HuH-7 (cell line): ENCODE results near the gene FAR2.
A peak's percentile ranks its signal among the peaks of the same experiment; 100 is the strongest.
"Not testable (repeated sequence)": the region's sequence is repeated elsewhere in the genome, so short reads cannot be mapped to it uniquely, and the experiment has no call there.

Source experiments
- DNase-seq: peaks from one replicate; pipeline ENCODE4 v3.0.0; 2011; ENCODE audit warnings: low spot score

The FAR2 gene

DNA sequence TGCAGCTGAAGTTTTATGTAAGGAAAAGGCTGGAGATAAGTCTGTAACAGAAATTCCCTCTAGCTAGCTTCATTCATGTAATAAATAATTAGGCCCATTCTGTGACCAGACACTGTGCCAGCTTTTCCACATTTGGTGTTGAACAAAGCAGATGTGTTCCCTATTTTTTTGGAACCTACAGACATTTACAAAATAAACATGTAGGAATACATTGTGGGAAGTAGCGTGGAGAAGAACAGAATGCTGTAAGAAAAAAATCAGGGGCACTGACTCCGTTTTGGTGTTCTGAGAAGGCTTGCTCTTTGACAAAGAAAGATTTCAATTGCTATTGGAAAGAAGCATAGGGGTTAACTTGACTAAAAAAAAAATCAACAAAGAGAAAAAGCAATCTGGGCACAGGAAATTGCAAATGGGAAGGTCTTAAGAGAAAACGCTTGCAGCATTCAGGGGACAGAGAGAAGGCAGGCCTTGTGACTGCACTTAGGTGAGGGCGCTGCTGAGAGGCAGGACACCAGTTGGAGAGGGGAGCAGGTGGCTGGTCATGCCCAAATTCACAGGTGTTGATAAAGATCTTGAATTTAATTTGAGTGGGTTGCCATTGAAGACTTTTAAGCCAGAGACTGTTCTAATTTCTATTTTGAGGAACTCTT is 4.0 kb downstream of the FAR2 start:
- DNase-seq: no peak

DNA sequence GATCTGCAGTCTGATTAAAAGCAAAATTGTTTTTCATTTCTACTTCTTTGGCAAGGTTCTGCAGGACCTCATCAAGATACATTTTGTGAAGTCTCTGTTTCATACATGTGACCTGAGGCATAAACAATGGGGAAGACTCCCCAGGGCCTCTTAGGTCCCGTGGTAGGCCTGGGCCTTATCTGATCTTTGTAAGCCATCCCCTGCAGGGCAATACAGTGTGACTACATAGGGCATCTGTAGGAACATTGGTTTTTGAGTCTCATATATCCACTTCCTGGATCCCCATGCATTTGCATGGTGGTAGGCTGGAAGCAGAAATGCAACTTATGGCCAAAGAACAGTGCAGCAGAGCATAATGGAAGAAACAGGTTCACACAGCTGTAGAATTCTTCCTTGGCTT is 6.0 kb downstream of the FAR2 start:
- DNase-seq: no peak

DNA sequence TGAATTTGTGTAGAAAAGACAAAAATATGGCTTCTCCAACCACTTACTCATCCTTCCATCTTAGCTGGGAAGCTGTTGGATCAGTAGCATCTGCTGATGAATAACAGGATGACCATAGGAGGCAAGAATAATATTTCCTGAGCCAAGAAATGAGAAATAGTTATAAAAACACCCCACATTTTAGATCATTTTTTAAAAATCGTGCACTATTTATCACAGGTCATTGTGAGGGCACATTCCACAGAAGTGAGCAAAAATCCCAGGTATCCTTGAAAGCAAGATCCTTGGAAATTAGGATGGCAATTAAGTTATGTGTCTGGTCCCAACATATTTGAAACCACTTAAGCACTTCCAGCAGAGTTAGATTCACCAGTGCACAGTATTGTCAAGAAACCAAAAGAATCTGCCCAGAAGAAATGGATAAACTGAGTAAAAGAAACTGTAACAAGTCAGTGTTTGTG is 8.4 kb downstream of the FAR2 start:
- DNase-seq: no peak

DNA sequence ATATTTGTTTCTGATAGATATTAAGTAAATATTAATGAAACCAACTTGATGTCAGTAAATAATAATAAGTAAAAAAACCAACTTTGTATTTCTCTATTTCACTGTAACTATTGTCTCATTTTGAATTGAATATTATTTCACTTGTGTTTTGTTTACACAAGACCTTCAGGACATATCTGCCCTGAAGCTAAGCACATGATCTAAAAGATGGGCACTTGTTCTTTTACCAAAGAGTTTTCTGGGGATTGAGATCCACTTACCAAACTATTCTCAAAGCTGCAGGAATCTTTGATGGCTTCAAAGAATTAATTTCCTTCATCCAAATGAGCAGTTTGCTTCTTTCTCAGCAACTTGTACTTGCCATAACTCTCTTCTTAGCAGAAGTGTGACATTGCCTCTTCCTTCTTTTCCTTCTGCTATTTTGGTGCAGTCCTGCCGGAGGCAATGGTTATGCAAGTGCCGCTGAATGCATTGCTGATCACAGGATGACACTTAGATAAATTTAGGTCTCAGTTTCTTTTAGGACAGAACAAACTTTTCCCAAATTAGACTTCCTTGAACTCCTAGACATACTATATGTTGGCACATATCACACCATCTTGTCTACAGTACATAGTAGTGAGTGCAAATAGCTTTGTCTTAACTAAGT is 9.2 kb downstream of the FAR2 start:
- DNase-seq: no peak

DNA sequence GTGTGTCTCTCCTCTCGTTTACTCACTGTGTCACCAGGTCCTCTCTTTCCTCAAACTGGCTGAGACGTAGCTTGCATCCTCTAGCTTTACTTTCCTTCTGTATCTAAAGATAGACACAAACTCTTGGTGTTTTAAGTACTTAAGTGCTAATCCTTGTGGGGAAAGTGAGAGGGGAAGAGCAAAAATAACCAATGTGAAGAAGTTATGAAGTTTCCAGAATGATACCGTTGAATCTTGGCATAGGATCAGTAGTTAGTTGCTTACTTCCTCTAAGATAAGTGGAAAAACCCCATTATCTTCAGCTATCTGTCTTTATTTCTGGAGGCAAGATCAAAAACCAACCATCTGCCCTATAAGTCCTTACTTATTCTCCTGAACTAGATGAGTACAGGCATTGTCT is 10.6 kb downstream of the FAR2 start:
- no peak for DNase-seq

DNA sequence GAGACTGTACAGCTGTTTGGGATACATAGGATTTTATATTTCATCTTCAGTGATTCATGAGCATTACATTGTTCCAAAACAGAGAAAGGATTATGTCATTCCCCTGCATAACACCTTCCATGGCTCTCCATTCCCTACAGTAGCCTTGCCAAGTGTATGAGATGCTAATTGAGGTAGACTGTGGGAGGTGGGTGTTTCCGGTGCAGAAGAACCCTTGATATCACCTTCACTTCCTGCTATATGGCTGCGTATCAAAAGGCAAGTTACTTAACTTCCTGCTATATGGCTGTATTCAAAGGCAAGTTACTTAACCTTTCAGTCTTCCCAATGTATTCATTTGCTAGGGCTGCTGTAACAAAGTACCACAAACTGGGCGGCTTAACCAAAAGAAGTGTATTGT is 11.2 kb downstream of the FAR2 start:
- DNase-seq: no peak

DNA sequence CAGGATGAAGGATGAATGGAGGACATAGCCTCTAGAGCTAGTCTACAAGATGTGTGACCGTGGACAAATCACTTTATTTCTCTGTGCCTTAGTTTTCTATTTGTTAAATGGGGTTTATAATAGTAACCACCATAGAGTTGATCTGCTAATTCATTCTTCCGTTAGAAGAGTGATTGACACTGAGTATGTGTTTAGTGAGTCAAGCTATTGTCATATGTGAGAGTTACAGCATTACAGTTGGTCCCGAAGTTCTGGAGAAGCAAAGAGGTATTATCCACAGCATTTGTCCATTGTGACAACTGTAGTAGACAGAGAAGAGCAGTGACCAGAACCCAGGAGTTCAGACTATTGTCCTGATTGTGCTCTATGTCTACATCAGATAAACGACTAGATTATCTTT is 14.1 kb downstream of the FAR2 start:
- no peak for DNase-seq

DNA sequence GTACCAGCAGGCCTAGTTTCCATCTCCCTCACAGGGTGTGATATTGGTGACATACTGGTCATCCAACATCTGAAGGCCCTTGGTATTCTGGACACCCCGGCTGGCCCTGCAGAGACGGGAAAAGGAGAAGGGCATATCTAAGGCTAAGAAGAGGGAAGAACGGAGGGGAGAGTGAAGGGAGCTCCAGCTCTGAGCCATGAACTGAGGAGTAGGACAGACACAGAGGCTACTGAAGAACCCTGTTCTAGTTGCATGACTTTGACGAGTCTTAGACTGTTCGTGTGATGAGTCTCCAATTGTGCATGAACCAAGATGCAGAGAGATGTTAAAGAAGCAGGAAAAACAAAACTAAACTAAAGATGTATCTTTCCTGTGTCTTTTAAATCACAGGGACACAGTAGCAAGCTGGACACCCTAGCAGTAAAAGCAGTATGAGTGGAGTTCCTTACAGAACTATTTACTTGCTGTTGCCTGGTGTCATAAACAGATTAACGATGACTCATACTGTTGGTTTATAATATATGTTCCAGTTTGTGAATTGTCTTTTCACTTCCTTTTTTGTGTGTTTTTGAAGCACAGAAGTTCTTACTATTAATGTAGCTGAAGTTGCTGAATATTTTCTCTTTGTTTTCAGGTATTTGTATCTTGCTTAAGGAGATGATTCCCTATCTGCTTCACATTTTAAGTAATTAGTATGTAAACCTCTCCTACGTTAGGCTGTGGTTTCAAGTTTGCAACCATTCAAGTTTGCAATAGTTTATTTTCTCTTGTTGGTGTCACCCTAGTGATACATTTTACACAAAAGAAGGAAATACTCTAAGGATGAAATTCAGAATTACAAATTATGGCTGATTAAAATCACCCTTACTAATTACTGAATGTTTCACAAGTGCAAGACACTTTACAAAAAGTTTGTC is 15.7 kb downstream of the FAR2 start:
- DNase-seq: peak; percentile 64

DNA sequence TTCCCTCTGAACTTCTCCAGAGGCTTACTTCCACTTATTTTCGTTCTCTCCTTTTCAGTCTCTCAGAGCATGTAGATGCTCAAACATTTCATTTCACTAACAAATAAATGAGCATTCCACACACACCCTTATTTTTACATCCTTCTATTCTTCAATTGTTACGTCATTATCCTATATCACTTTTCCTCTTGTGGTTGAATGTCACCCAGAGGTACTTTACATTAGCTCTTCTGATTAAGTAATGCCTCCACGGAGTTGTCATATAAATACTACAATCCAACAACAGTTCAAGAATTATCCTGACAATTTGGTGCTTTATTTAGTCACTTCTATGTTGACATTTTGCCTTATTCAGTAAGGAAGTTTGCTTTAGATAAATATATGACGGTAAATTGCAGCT is 18.4 kb downstream of the FAR2 start:
- no peak for DNase-seq

DNA sequence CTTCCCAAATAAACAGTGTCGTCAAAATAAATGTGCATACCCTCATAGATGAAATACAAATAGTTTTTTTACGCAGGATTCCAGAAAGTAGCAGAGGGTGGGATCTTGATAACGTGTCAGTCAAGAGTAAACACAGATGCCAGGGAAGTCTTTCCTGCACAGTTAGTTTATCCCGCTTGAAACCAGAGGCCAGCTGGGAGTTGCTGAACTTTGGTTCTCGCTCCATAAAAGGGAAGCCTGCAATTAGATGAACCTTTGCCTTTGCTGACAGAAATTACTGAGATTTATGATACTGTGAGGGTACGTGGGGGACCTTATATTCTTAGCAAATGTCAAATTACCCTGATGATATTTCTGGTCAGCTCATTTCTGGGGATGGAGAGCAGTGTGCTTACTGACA is 18.9 kb downstream of the FAR2 start:
- no peak for DNase-seq

DNA sequence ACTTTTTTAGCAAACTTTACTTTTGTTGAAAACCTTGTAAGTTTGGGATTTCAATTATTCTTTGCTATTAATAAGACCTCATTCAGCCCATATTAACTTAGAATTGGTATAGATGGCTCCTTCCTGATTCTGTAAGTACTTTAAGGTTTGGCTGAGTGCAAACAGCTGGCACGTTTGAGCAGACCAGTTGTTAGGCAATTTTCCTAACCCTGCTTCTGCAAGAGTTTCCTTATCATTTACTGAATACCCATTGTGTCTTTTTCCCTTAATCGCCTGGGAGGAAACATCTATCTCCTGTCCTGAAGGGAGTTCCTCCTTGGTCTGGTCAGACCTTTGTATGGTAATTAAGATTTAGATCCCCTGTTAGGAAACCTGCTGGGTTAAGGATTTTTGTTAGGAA is 20.9 kb downstream of the FAR2 start:
- not testable (repeated sequence) for DNase-seq

DNA sequence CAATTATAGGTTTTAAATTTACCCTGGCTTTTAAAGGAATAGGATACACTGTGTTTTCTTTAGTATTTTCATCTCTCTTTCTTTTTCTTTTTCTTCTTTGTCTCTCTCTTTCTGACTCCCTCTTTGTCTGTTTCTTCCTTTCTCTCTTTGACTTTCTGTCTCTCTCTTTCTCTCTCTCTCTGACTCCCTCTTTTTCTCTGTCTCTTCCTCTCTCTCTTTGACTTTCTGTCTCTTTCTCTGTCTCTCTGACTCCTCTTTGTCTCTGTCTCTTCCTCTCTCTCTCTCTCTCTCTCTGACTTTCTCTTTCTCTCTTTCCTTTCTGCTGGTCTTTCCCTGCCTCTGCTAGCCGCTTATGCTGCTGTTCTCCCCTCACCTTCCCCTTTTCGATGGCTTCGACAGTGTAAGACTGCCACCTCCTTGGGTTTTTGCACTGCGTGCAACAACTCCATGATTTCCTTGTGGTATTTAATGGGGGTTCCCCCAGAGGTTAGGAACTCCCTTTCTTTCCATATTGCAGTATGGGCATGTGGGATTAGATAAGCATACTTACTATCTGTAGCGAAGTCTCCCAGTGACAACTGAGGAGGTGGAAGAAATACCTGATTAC is 21.5 kb downstream of the FAR2 start:
- not testable (repeated sequence) for DNase-seq

DNA sequence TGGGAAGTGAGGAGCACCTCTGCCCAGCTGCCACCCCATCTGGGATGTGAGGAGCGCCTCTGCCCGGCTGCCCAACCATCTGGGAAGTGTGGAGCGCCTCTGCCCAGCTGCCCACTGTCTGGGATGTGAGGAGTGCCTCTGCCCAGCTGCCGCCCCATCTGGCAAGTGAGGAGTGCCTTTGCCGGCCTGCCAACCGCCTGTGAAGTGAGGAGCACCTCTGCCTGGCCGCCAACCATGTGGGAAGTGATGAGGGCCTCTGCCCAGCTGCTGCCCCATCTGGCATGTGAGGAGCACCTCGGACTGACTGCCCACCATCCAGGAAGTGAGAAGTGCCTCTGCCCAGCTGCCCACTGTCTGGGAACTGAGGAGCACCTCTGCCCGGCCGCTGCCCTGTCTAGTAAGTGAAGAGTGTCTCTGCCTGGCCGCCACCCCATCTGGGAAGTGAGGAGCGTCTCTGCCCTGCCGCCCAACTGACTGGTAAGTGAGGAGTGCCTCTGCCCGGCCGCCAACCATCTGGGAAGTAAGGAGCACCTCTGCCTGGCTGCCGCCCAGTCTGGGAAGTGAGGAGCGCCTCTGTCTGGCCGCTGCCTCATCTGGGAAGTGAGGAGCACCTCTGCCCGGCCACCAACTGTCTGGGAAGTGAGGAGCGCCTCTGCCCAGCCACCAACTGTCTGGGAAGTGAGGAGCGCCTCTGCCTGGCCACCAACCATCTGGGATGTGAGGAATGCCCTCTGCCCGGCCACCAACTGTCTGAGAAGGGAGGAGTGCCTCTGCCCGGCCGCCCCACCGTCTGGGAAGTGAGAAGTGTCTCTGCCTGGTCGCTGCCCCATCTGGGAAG is 22.6 kb downstream of the FAR2 start:
- no peak for DNase-seq

DNA sequence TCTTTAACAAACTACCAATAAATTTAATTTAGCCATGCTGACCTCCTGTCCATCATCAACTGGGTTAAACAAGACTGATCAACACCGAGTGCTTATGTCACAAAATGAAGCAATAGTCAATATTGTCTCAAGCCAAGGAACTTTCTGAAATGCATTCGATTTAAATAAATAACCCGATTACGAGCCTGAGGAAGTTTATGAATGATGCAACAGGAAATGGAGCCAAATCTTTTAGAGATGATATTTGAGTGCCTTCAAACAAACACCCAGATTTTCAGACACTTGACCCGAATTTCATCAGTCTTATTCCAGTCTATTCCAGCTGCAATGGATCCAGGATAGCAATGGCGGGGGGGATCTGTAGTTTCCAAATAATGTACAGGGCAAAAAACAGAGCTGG is 27.9 kb downstream of the FAR2 start:
- DNase-seq: no peak

DNA sequence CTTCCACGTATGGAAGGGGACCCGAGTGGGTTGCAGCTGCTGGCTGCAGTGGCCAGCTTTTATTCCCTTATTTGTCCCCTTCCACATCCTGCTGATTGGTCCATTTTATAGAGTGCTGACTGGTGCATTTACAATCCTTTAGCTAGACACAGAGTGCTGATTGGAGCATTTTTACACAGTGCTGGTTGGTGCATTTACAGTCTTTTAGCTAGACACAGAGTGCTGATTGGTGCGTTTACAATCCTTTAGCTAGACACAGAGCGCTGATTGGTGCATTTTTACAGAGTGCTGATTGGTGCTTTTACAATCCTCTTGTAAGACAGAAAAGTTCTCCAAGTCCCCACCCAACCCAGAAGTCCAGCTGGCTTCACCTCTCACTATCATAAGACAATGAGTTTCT is 33.2 kb downstream of the FAR2 start:
- DNase-seq: not testable (repeated sequence)

DNA sequence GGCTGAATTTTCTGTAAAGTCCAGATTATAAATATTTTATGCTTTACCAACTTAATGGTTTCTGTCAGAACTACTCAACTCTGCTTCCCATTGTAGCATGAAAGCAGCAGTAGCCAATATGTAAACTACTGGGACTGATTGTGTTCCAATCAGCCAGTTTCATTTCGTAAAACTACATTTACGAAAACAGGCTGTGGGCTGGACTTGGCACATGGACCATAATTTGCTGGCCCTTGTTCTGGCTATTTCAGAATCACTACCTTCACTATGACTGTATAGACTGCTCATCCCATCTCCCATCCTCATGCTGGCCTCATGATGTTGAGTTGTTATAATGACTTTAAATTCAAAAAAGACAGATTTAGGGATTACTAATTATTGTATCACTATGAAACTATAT is 38.7 kb downstream of the FAR2 start:
- no peak for DNase-seq

DNA sequence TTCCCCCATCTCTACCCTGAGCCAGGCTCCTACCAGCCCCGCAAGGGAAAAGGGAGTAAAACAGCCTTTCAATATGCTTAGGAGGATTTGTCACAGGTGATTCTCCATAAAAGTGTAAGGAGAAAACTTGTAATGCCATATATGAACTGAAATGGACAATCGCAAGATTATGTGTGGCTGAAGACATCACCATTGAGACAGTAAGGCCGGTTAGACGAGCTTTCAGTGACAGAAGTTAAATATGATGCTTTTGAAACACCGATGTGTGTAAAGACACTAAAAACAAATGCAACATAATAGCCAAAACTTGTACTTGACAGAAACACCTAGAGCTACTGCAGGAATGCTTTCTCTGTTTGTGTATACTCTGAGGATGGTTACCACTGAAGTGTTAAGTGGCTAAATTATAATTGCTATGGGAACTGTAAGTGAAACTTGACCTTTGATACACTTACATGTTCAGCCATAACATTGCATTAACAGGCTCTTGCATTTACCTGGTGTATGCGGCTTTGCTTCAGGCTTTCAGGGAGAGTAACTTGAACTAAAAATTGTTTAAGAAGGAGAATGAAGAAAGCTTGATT is 42.3 kb downstream of the FAR2 start:
- DNase-seq: no peak

DNA sequence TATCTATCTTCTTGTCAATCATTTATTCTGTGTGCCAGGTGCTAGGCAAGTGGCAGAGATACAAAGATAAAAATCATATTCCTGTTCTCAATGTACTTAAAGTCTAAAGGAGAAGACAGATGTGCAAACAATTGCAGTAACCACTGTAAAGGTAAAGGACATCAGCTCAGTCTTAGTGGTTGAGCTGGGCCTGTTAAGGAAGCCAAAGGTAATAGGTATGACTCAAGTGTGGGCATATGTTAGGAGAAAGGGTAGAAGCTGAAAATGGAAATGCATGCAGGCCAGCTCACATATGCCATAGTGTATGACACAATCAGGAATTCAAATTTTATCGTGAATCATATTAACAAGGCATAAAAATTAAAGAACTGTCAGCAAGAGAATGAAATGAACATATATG is 49.8 kb downstream of the FAR2 start:
- DNase-seq: no peak

DNA sequence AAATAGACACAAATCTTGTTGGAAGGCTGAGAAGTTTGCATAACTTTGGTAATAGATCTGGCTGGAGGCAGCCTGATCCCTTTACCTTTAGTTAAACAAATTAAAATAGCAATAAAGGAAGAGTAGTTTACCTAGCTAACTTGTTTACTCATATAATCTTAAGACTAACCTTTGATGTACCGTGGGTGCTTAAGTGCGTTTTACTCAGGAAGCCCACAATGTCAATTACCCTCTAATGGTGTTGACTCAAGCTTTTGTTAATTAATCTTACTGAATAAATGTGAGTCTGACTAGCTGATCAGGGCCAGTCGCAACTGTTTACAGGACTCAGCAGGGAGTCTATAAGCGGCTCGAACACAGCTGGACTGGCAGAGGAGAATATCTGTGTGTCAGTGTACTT is 51.5 kb downstream of the FAR2 start:
- DNase-seq: no peak

DNA sequence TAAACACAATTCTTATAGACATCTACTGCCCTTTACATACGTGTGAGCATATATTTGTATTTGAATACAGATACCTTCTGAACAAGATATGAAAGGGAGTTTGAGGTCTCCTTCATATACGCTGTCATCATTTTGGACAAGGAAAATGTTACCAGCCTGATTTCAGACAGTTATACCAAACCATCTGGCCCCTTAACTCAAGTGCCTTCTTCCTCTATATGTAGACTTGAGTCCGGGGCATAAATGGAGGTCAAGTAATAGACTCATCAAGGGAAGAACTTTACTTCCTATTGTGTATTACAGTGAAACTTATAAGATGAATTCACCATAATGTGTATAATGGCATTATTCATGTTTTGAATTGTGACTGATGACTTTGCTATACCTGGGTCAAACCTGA is 52.2 kb downstream of the FAR2 start:
- DNase-seq: no peak

DNA sequence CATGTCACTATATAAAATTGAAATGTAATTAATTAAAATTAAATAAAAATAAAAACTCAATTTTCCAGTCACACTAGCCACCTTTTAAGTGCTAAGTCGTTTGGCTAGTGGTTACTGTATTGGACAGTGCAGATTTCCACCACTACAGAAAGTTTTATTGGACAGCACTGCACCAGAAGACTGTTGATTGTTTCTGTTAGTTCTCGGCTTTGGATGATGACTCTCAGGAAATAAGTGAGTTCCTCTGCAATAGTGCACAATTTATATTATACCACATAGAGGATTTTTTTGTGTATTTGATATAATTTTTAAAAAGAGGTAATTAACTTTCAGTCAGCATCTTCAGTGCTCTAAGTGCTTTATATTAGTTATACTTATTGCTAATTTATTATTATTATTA is 52.7 kb downstream of the FAR2 start:
- no peak for DNase-seq
